VCaP (cell line): ENCODE measurements around the gene PNMA6A.

Source experiments
- H3K27ac ChIP-seq: fragments of 450-650 bp; 2 replicates; pipeline ENCODE4 v1.5.1; 2017
- TF ChIP-seq, protein P1 (sequence below): fragments of 450-650 bp; conservative IDR thresholded peaks from 2 replicates; pipeline ENCODE4 v1.5.1; 2017; ENCODE audit warnings: mild to moderate bottlenecking, moderate library complexity

The PNMA6A gene

DNA sequence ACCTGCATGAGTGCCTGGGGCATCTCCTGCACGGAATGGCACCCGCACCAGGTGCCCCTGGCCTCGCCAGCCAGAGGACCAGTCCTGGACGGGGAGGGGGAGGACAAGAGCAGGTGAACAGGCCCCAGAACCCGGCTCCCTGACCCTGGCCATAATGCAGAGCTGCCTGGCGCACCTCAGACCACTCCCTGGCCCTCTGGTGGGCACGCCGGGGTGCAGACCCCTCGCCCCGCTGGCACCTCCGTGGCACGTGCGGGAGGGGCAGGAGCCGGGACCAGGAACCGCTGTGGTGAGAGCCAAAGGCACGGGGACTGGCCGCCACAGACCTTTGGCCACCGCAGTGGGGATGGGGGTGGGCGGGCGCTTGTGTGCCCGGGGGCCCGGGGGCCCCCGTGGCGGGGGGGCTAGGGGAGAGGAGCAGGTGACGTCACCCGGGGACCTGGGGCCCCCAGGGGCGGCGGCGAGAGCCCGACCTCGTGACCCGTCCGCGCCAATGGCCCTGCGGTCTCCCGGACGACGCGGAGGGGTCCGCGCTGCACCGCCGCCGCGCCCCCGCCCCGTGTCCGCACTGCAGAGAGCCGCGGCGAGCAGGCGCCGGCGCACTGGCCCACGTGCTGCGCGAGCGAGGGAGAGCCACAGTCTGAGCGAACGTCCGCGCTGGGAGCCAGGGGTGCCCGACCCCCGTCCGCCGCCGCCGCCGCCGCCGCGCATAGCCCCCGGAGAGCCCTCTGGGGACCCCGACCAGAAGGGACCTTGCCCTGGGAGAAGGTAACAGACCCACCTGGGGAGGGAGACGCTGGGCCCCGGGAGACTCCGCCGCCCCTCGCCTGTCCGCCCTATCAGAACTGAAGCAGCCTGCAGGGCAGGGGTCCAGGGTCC lies 16.1 kb upstream of the PNMA6A start, which contains the start of gene PNMA3:
TSS of gene PNMA3 (plus strand) at position 600 of the 879 bp plus-strand sequence. CDS start 586 bp downstream, outside the sequence.
- TF ChIP-seq, protein P1, sequence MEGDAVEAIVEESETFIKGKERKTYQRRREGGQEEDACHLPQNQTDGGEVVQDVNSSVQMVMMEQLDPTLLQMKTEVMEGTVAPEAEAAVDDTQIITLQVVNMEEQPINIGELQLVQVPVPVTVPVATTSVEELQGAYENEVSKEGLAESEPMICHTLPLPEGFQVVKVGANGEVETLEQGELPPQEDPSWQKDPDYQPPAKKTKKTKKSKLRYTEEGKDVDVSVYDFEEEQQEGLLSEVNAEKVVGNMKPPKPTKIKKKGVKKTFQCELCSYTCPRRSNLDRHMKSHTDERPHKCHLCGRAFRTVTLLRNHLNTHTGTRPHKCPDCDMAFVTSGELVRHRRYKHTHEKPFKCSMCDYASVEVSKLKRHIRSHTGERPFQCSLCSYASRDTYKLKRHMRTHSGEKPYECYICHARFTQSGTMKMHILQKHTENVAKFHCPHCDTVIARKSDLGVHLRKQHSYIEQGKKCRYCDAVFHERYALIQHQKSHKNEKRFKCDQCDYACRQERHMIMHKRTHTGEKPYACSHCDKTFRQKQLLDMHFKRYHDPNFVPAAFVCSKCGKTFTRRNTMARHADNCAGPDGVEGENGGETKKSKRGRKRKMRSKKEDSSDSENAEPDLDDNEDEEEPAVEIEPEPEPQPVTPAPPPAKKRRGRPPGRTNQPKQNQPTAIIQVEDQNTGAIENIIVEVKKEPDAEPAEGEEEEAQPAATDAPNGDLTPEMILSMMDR, result no peak
- no peak within 1 kb of the TSS for H3K27ac ChIP-seq

DNA sequence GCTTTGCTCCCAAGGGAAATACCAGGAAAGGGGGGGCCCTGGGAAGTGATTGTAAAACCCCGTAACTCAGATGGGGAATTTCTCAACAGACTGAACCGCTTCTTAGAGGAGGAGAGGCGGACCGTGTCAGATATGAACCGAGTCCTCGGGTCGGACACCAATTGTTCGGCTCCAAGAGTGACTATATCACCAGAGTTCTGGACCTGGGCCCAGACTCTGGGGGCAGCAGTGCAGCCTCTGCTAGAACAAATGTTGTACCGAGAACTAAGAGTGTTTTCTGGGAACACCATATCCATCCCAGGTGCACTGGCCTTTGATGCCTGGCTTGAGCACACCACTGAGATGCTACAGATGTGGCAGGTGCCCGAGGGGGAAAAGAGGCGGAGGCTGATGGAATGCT lies 15.0 kb upstream of the PNMA6A start:
- H3K27ac ChIP-seq, result no peak overlapping the region
- TF ChIP-seq, protein P1, result no peak

DNA sequence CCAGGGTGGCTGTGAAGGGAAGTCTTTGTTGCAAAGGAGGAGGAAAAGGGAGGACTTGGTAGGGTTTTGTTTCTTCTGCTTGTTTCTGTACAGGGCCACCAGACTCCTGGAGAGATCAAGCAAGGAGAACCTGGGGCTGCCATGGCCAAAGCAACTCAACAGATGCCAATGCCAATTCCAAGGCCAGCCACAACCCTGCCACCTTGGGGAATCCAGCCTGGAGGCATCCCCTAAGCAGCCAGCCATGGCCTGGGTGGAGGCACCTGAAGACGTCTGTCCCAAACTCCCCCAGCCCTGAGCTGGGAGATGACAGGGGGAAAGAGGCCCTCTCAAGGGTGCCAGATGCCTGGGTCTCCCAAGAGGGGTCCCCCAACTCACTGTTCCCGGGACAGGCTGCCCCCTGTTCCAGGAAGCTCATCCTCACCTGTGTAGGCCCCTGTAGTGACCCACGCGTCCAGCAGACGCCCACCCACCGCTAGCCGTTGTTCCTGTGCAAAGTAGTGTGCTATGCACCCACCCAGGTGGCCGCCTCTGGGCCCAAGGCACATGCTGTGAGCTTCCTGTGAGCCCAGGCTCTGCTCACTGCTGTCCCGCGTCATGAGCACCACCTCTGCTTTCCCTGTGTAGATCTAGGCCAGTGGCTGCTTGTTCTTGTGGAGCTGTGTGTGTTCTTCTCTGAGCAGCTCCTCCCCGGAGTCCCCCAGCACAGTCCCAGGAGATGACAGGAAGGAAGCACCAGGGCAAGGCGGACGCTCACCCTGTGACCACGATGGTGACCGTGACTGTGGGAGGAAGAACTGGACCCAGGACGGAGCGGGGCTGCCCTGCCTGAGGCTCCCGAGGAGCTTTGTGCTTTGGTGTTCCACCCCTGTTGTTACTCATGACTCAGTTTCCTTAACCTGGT lies 12.8 kb upstream of the PNMA6A start:
- TF ChIP-seq, protein P1, result no peak
- H3K27ac ChIP-seq, result no peak overlapping the region

DNA sequence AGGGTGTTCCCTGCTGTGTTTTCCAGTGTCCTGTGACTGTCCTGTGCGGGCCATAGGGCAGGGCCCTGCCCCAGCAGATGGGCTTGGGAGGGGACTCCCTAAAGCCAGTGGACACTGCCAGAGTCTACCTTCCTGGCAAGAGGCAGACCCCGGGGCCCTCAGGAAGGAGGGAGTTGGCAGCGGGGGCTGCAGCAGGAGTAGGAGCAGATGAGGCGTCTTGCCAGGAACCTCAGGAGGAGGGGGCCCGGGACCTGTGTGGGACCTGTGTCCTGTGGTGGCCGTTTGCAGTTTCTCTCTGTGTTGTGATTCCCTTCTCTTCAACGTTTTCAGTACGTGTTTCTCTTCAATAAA lies 12.2 kb upstream of the PNMA6A start:
- no peak overlapping the region for H3K27ac ChIP-seq
- TF ChIP-seq, protein P1, result no peak

DNA sequence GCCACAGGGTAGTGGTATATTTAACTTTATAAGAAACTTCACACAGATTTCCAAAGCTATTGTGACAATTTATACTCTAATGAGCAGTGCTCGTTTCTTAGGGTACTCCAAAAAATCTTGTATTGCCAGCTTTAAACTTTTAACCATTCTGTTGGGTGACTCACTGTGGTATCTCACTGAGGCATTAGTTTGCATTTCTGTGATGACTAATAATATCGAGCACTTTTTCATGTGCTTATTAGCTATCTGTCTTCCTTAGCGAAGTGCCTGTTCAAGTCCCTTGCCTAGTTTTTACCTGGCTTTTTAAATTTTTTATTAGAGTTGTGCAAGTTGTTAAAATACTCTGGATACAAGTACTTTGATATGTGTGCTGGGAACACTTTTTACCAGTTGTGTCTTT lies 10.5 kb upstream of the PNMA6A start:
- TF ChIP-seq, protein P1, result no peak
- H3K27ac ChIP-seq, result no peak overlapping the region

DNA sequence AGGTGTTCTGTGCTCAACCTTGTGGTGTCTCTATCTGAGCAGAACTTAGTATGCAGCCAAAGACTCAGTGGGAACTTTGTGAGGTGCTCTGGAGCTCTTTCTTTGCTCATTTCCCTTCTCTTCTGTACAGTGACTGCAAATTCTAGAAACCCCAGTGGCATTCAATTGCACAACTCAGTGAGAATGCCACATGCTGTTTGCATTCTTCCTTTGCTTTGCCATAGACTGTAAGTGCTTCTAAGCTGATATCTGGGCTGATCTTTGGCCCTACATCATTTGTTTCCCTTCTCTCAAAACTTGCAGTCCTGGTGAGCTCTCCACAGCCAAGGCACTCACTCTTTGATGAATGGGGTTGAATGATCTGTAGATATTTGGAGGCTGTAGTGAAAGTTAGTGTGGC lies 8.9 kb upstream of the PNMA6A start:
- no peak overlapping the region for H3K27ac ChIP-seq

More for the DNA sequence above, 8.9 kb upstream of the PNMA6A start:
- TF ChIP-seq, protein P1, result no peak
